ENCODE results near the gene BANP.
"Not testable (repeated sequence)": the region's sequence is repeated elsewhere in the genome, so short reads cannot be mapped to it uniquely, and the experiment has no call there.

BANP gene

DNA sequence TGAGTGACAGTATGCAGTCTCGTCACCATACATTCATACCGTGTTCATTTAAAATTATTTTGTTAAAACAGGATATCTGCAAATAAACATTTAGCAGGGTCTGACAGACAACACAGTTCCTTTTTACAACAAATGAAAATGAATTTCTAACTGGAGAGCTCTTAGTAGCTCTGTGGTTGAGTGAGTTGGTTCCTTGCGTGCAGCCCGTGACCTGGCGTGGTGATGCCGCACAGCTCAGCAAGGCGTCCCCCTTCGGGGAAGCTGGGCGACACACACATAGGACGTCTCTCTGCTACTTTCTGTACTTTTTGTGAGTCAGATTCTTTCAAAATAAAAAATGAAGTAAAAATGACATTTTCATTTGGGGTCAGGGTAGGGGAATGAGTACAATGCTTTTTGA is 86.1 kb downstream of the BANP start:
- H3K4me1 ChIP-seq (ENCODE audit: control insufficient read depth, insufficient read depth, low read length); H3K9me3 ChIP-seq (ENCODE audit: control insufficient read depth, low read length); H3K4me3 ChIP-seq (ENCODE audit: insufficient read depth, low read depth, low read length); H3K27ac ChIP-seq (ENCODE audit: insufficient read depth, low read depth, low read length, poor library complexity, severe bottlenecking); H3K27me3 ChIP-seq (ENCODE audit: control insufficient read depth, insufficient read depth, low read length, poor library complexity, severe bottlenecking); H3K36me3 ChIP-seq (ENCODE audit: control insufficient read depth, insufficient read depth, low read length): not testable (repeated sequence)
- 100% methylated on average over 1 of the region's 10 CpGs for whole genome bisulfite sequencing, 2 experiments

DNA sequence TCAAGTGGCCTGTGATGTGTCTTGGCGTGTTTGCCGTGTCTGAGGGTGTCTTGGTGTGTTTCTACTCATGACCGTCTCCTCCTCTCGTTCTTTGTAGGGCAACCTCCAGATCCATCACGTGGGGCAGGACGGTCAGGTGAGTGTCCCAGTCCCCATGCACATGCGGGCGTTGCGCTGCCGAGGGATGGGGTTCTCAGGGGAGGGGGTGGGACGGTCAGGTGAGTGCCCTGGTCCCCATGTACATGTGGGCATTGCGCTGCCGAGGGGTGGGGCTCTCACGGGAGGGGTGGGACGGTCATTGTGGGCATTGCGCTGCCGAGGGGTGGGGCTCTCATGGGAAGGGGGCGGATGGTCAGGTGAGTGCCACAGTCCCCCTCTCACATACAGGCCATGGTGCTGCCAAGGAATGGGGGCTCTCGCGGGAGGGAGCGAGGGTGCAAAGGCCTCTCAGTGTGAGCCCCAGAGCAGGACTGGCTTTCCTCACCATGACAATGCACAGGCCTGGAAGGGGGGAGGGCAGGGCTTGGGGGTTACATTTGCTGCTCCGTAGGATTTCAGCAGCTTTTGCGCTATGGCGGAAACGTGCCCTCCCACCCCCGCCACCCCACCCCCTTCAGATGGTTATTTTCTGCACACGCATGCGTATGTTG is 86.8 kb downstream of the BANP start:
- H3K4me1 ChIP-seq (ENCODE audit: control insufficient read depth, insufficient read depth, low read length); H3K27me3 ChIP-seq (ENCODE audit: control insufficient read depth, insufficient read depth, low read length, poor library complexity, severe bottlenecking); H3K4me3 ChIP-seq (ENCODE audit: insufficient read depth, low read depth, low read length); H3K27ac ChIP-seq (ENCODE audit: insufficient read depth, low read depth, low read length, poor library complexity, severe bottlenecking); H3K36me3 ChIP-seq (ENCODE audit: control insufficient read depth, insufficient read depth, low read length); H3K9me3 ChIP-seq (ENCODE audit: control insufficient read depth, low read length): not testable (repeated sequence)
- WGBS, 2 experiments, result 91% methylated on average over 28 of the region's 28 CpGs

DNA sequence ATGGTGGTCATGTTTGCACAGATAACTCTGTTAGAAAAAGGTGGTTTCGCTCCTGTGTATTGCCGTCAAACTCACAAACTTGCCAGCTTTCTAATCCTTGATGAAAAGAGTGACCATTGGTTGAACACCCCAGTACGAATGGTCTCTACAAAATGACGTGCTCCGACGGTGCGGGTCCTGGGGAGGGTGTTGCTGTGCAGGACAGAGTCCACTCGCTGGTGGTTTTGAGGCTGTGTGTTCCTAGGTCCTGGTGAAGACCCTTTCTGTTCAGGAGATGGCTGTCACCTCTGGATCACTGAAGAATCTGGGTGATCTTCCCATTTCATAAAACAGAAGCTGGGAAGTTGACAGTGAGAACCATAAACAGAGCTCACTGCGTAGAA is 87.3 kb downstream of the BANP start:
- not testable (repeated sequence) for H3K27me3 ChIP-seq (ENCODE audit: control insufficient read depth, insufficient read depth, low read length, poor library complexity, severe bottlenecking); H3K27ac ChIP-seq (ENCODE audit: insufficient read depth, low read depth, low read length, poor library complexity, severe bottlenecking); H3K9me3 ChIP-seq (ENCODE audit: control insufficient read depth, low read length); H3K4me3 ChIP-seq (ENCODE audit: insufficient read depth, low read depth, low read length); H3K36me3 ChIP-seq (ENCODE audit: control insufficient read depth, insufficient read depth, low read length); H3K4me1 ChIP-seq (ENCODE audit: control insufficient read depth, insufficient read depth, low read length)
- 94 to 95% methylated on average over 9 of the region's 9 CpGs for WGBS, 2 experiments

DNA sequence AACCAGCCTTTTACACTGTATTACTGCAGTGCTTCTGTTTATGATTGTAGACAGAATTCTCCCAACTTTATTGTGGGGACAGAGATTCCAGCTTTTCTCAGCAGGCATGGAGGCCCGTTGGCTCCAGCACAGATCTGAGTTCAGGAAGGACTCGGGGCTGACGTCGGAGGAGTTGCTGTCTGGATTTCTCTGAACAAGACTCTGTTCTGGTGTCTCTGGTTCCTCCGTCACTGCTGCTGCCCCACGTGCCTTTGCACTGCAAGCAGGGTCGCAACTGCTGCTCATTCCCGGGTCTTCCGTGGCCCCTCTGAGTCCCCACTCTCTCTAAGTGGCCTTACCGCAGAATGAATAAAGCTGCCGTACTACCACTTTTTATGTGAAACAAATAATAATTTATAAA is 88.4 kb downstream of the BANP start:
- WGBS, 2 experiments, result 92 to 93% methylated on average over 11 of the region's 11 CpGs
- Histone ChIP-seq H3K4me1 (ENCODE audit: control insufficient read depth, insufficient read depth, low read length) (no peaks in the 10 kb centered on the region), H3K27ac (ENCODE audit: insufficient read depth, low read depth, low read length, poor library complexity, severe bottlenecking) (no peak overlapping the region), H3K9me3 (ENCODE audit: control insufficient read depth, low read length) (no peaks in the 10 kb centered on the region), H3K36me3 (ENCODE audit: control insufficient read depth, insufficient read depth, low read length) (no peaks in the 10 kb centered on the region), H3K27me3 (ENCODE audit: control insufficient read depth, insufficient read depth, low read length, poor library complexity, severe bottlenecking) (no peaks in the 10 kb centered on the region), H3K4me3 (ENCODE audit: insufficient read depth, low read depth, low read length) (no peak overlapping the region)

GRCh38 chr16:88040196-88040876 is 89.1 kb downstream of the BANP start:
- H3K9me3 ChIP-seq (ENCODE audit: control insufficient read depth, low read length); H3K4me1 ChIP-seq (ENCODE audit: control insufficient read depth, insufficient read depth, low read length); H3K36me3 ChIP-seq (ENCODE audit: control insufficient read depth, insufficient read depth, low read length); H3K27me3 ChIP-seq (ENCODE audit: control insufficient read depth, insufficient read depth, low read length, poor library complexity, severe bottlenecking); H3K27ac ChIP-seq (ENCODE audit: insufficient read depth, low read depth, low read length, poor library complexity, severe bottlenecking); H3K4me3 ChIP-seq (ENCODE audit: insufficient read depth, low read depth, low read length): not testable (repeated sequence)
- WGBS, 2 experiments, result 87 to 89% methylated on average over 28 of the region's 28 CpGs

DNA sequence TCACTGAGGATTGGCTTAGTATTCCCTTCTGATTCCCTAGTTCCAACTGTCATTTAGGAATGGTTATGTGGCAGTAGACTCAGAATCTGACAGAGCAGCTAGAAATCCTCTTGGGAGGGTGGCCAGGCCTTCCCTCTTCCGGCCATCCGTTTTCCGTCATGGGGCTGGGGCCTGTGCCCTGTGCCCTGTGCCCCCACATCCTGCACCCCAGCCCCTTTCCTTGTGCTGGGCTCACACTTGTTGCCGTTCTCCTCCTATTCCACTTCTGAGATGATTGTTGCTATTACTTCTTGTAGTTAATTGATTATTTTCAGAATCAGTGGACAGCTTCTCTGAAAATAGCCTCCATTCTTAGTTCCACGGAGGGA is 89.6 kb downstream of the BANP start:
- 92 to 93% methylated on average over 4 of the region's 5 CpGs for WGBS, 2 experiments
- not testable (repeated sequence) for H3K9me3 ChIP-seq (ENCODE audit: control insufficient read depth, low read length); H3K27ac ChIP-seq (ENCODE audit: insufficient read depth, low read depth, low read length, poor library complexity, severe bottlenecking); H3K4me3 ChIP-seq (ENCODE audit: insufficient read depth, low read depth, low read length); H3K36me3 ChIP-seq (ENCODE audit: control insufficient read depth, insufficient read depth, low read length); H3K27me3 ChIP-seq (ENCODE audit: control insufficient read depth, insufficient read depth, low read length, poor library complexity, severe bottlenecking); H3K4me1 ChIP-seq (ENCODE audit: control insufficient read depth, insufficient read depth, low read length)

GRCh38 chr16:88041506-88041905 is 90.3 kb downstream of the BANP start:
- H3K27me3 ChIP-seq (ENCODE audit: control insufficient read depth, insufficient read depth, low read length, poor library complexity, severe bottlenecking); H3K4me3 ChIP-seq (ENCODE audit: insufficient read depth, low read depth, low read length); H3K27ac ChIP-seq (ENCODE audit: insufficient read depth, low read depth, low read length, poor library complexity, severe bottlenecking); H3K9me3 ChIP-seq (ENCODE audit: control insufficient read depth, low read length); H3K4me1 ChIP-seq (ENCODE audit: control insufficient read depth, insufficient read depth, low read length); H3K36me3 ChIP-seq (ENCODE audit: control insufficient read depth, insufficient read depth, low read length): not testable (repeated sequence)
- WGBS, 2 experiments, result 95 to 96% methylated on average over 11 of the region's 11 CpGs

DNA sequence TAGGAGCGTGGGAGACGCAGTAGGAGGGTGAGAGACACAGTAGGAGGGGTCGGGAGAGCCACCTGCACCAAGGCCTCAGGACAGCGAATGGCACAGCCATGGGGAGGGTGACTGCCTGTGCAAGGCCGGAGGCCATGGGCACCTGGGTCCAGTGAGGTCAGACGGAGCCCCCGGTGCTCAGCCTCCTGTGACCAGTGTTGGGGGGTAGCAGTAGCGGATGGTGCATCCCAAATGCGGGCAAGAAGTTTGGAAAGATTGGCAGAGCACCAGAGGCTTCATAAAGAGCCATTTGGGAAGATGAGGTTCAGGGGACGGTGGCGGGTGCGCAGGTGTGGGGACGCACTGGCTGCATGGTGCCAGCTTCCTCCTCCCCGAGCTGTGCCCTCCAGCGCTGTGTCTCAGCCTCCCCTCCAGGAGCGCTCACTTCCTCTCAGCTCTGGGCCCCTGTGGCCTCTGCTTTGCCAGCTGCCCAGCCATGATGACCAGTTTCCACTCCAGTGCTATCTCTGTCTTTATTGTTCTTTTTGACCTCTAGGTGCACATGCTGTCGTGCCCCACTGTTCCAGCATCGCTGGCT is 90.8 kb downstream of the BANP start:
- H3K9me3 ChIP-seq (ENCODE audit: control insufficient read depth, low read length); H3K27me3 ChIP-seq (ENCODE audit: control insufficient read depth, insufficient read depth, low read length, poor library complexity, severe bottlenecking); H3K27ac ChIP-seq (ENCODE audit: insufficient read depth, low read depth, low read length, poor library complexity, severe bottlenecking); H3K4me3 ChIP-seq (ENCODE audit: insufficient read depth, low read depth, low read length); H3K4me1 ChIP-seq (ENCODE audit: control insufficient read depth, insufficient read depth, low read length); H3K36me3 ChIP-seq (ENCODE audit: control insufficient read depth, insufficient read depth, low read length): not testable (repeated sequence)
- 96 to 98% methylated on average over 18 of the region's 18 CpGs for WGBS, 2 experiments

DNA sequence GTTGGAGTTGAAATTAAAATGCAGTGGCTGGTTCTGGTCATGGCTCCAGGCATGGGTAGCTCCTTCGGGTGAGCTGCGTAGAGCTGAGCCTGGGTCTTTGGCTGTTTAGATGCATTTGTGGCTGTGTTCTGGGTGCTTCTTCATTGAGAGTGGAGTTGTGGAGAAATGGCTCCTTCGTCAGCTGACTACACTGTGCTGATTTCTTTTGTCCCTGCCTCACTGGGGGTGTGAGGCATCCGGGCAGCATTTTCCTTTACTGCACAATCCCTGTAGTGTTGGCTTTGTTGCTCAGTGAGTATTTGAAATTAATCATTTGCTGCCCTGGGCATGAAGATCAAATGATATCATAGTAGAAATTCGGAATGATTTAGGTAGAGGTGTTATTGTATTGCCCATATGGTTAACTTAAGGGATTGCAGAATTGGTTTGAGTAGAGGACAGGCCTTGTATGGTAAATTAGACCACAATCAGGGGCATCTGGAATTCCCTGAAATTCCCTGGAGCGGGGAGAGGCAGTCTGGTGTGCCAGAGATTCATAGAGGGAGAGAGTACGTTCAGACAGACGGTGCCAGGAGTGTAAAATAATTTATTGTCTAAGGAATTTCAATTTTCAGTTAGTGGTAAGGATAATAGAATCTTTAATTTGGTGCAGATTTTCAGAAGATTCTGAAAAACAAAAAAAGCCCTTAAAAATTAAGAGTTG is 92.1 kb downstream of the BANP start:
- 76 to 82% methylated on average over 5 to 8 of the region's 8 CpGs for WGBS, 2 experiments
- not testable (repeated sequence) for H3K36me3 ChIP-seq (ENCODE audit: control insufficient read depth, insufficient read depth, low read length); H3K4me1 ChIP-seq (ENCODE audit: control insufficient read depth, insufficient read depth, low read length); H3K27ac ChIP-seq (ENCODE audit: insufficient read depth, low read depth, low read length, poor library complexity, severe bottlenecking); H3K9me3 ChIP-seq (ENCODE audit: control insufficient read depth, low read length); H3K4me3 ChIP-seq (ENCODE audit: insufficient read depth, low read depth, low read length); H3K27me3 ChIP-seq (ENCODE audit: control insufficient read depth, insufficient read depth, low read length, poor library complexity, severe bottlenecking)

- not testable (repeated sequence) for H3K4me3 ChIP-seq (ENCODE audit: insufficient read depth, low read depth, low read length); H3K27ac ChIP-seq (ENCODE audit: insufficient read depth, low read depth, low read length, poor library complexity, severe bottlenecking); H3K36me3 ChIP-seq (ENCODE audit: control insufficient read depth, insufficient read depth, low read length); H3K4me1 ChIP-seq (ENCODE audit: control insufficient read depth, insufficient read depth, low read length); H3K27me3 ChIP-seq (ENCODE audit: control insufficient read depth, insufficient read depth, low read length, poor library complexity, severe bottlenecking); H3K9me3 ChIP-seq (ENCODE audit: control insufficient read depth, low read length)
- WGBS, 2 experiments, result 95% methylated on average over 14 of the region's 14 CpGs
Observed at GRCh38 chr16:88044121-88044581, 92.9 kb downstream of the BANP start.
